PC-9 (cell line): ENCODE measurements around the gene PPM1H.

Experiments used
- CTCF ChIP-seq: fragments of 200-600 bp; sonication (generic); conservative IDR thresholded peaks from 2 replicates; pipeline ENCODE4 v1.6.1; 2017; ENCODE audit warnings: mixed run types, antibody characterized with exemption, mild to moderate bottlenecking, moderate library complexity
- EZH2 ChIP-seq: fragments of 200-600 bp; sonication (generic); IDR thresholded peaks from 2 replicates; pipeline ENCODE4 v1.8.0; 2017; ENCODE audit warnings: antibody characterized with exemption, low read depth

- TF ChIP-seq CTCF, result no peak
- TF ChIP-seq EZH2, result no peak
Measured at GRCh38 chr12:62653740-62654139, 281.2 kb downstream of the PPM1H start.
